Mammary epithelial cell (primary cell): ENCODE results near the gene SLC12A5.
"Not testable (repeated sequence)": the region's sequence is repeated elsewhere in the genome, so short reads cannot be mapped to it uniquely, and the experiment has no call there.

ENCODE experiments used
- EZH2 ChIP-seq: IDR thresholded peaks from 2 replicates; pipeline ENCODE4 v1.6.1; 2012; ENCODE audit warnings: low read length, inconsistent platforms, borderline replicate concordance
- TF ChIP-seq, protein P1 (sequence below), 2 donors: IDR thresholded peaks in 1 of 2; conservative IDR thresholded peaks in 1 of 2; 2 replicates each; pipeline ENCODE4 v1.5.1; 2011 to 2012; ENCODE audit warnings: inconsistent platforms in 2 of 2, low read length in 2 of 2, mild to moderate bottlenecking in 2 of 2, control low read depth in 1 of 2, low read depth in 1 of 2; ENCODE audit not compliant: insufficient read depth in 1 of 2; ENCODE audit errors: extremely low read depth in 1 of 2

DNA sequence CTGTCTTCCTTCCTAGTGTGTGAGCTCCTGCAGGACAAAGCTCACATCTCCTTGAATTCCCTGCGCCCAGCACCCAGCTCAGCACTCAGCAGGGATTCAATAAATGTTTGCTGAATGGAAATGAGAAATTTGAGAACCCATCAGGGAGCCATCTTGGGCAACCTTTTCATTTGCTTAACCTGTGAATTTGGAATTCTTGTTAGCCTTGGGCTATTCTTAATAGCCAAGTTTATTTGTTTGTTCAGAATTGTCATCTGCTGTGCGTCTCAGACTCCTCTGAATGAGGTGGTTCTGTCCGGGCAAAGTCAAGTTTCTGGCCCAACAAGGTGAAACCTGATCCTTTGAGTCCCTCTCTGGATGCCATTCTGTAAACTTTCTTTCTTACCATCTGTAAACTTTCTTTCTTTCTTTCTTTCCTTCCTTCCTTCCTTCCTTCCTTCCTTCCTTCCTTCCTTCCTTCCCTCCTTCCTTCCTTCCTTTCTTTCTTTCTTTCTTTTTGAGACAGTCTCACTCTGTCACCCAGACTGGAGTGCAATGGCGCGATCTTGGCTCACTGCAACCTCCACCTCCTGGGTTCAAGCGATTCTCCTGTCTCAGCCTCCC, 33.4 kb upstream of the SLC12A5 start:
- TF ChIP-seq, protein P1, sequence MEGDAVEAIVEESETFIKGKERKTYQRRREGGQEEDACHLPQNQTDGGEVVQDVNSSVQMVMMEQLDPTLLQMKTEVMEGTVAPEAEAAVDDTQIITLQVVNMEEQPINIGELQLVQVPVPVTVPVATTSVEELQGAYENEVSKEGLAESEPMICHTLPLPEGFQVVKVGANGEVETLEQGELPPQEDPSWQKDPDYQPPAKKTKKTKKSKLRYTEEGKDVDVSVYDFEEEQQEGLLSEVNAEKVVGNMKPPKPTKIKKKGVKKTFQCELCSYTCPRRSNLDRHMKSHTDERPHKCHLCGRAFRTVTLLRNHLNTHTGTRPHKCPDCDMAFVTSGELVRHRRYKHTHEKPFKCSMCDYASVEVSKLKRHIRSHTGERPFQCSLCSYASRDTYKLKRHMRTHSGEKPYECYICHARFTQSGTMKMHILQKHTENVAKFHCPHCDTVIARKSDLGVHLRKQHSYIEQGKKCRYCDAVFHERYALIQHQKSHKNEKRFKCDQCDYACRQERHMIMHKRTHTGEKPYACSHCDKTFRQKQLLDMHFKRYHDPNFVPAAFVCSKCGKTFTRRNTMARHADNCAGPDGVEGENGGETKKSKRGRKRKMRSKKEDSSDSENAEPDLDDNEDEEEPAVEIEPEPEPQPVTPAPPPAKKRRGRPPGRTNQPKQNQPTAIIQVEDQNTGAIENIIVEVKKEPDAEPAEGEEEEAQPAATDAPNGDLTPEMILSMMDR (conservative IDR thresholded peaks at IDR 0.05 in 1 of 2, IDR thresholded peaks at IDR 0.05 in 1 of 2; ENCODE audit: extremely low read depth in 1 of 2, insufficient read depth in 1 of 2, low read depth in 1 of 2, low read length in 2 of 2), result not testable (repeated sequence)
- not testable (repeated sequence) for TF ChIP-seq EZH2
